GM12872 (cell line): ENCODE data around the gene NFATC1.

Experiments used
- CTCF ChIP-seq: IDR thresholded peaks from 3 replicates; pipeline ENCODE4 v1.5.1; 2011; ENCODE audit warnings: low read depth, mild to moderate bottlenecking, low read length, moderate library complexity; ENCODE audit not compliant: insufficient read depth

NFATC1 gene

GRCh38 chr18:79395761-79396404 is at the start of gene NFATC1:
Gene NFATC1 (plus strand): TSS chr18:79395930. CDS start chr18:79396225, 295 bp downstream.
- TF ChIP-seq CTCF: no peak

DNA sequence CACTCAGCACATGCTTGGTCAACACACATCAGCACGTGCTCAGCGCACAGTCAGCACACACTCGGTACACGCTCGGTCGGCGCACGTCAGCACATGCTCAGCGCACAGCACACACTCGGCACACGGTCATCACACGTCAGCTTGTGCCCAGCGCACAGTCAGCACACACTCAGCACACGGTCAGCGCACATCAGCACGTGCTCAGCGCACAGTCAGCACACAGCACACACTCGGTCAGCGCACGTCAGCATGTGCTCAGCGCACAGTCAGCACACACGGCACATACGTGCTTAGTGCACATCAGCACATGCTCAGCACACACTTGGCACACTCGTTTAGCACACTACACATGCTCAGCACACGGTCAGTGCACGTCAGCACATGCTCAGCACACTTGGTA is 49.7 kb upstream of the NFATC1 start:
- TF ChIP-seq CTCF: no peak

- TF ChIP-seq CTCF: no peak
Measured at GRCh38 chr18:79348066-79348465, 47.7 kb upstream of the NFATC1 start.

DNA sequence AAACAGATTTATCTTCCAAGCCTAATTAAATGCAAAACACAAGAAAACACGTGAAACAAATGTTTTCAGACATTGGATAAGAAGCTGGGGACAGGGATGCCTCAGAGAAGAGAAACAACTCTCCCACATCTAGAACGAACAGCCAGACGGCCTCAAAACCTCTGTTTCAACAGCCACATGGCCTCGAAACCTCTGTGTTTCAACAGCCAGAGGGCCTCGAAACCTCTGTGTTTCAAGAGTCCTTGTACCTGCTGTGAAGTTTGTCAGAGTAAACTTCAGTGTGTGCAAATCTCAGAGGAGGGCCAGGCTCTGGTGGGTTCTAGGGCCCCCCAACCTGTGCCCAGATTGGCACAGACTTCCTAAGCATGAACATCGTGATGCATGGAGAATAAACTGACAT is 43.3 kb upstream of the NFATC1 start:
- TF ChIP-seq CTCF: no peak

DNA sequence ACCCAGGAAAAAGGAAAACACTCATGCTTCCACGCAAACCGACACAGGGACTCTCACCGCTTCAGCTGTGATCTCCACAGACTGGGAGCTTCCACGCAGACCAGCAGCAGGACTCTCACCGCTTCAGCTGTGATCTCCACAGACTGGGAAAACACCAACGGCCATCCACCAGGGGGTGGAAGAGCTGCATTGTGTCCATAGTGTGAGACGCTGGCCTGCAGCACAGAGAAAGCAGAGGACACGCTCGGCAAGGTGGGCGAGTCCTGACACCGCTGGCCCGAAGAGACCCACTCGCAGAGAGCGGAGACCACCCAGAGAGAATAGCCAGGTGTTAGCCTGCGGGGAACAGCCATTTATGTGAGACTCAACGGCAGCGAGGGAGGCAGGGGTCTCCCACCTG is 42.5 kb upstream of the NFATC1 start:
- no peak for TF ChIP-seq CTCF

DNA sequence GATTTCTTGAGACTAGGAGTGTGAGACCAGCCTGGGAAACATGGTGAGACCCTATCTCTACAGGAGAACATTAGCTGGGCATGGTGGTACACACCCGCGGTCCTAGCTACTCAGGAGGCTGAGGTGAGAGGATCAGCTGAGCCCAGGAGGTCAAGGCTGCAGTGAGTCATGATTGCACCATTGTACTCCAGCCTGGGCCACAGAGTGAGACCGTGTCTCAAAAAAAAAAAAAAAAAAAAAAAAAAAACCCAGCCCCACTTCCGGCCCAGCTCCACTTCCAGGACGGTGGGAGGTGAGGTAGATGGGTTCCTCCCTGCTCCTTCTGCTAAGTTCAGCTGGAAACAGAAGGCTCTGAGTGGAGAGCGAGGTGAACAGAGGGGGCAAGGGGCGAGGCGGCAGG is 41.4 kb upstream of the NFATC1 start:
- TF ChIP-seq CTCF: no peak

DNA sequence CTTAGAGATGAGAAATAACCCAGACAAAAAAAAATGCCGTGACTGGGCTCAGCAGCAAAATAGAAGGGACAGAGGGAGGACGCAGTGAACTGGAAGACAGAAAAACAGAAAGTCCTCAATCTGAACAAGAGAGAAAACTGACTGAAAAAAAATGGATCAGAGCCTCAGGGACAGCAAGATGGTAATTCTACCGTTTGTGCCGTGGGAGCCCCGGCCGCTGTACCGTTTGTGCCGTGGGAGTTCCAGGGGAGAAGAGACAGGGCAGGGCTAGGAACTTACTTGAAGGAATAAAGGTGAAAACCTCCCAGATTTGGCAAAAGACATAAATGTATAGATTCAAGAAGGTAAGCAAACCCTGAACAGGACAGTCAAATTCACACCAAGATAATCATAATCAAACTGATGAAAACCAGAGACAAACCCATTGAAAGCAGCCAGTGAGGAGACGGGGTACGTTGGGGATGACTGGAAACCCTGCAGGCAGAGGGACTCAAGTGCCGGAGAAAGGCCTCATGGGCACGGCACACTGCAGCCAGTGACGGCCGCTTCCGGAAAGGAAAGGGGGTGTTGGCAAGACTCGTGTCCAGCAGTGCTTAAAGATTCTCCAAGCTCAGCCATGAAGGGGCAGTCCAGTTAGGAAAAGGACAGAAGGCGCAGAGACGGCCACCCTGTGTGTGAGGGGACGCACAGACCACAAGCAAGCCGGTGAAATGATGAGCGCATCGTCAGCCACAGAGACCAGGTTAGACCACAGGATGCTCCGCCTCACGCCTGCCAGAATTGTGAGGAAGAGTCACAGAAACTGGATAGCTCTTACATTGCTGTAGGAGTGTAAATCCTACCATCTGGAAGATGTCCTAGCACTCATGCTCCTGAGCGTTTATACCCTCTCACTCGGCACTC is 40.0 kb upstream of the NFATC1 start:
- TF ChIP-seq CTCF: no peak
